Stomach (tissue), 9 donors: Measurements from ENCODE around the gene HDGF. TPM values are rescaled to one million over a fixed set of nuclear protein-coding genes. Genes with fewer than 3 reads are reported as not detected.

ENCODE experiments used
- DNase-seq, 2 donors: peaks; one replicate each; pipeline versions ENCODE4 v3.0.0 to v3.0.0-alpha.2; 2013 to 2019
- H3K27ac ChIP-seq, 5 donors: fragments of 200-600 bp in 4 of 5; sonication (generic) in 4 of 5; one replicate each; pipeline ENCODE4 v1.5.1; 2013 to 2019; ENCODE audit warnings: mild to moderate bottlenecking in 1 of 5, moderate library complexity in 1 of 5
- H3K27me3 ChIP-seq, 3 donors: fragments of 200-600 bp; sonication (generic); one replicate each; pipeline ENCODE4 v1.5.1; 2017 to 2019; ENCODE audit warnings: mixed run types in 1 of 3
- H3K36me3 ChIP-seq, 4 donors: fragments of 200-600 bp; sonication (generic); 1 replicate in 3 of 4; 2 replicates in 1 of 4; pipeline ENCODE4 v1.5.1; 2016 to 2019
- H3K4me1 ChIP-seq, 4 donors: fragments of 200-600 bp; sonication (generic); one replicate each; pipeline ENCODE4 v1.5.1; 2016 to 2019
- H3K4me3 ChIP-seq, 4 donors: fragments of 200-600 bp; sonication (generic) in 3 of 4; one replicate each; pipeline ENCODE4 v1.5.1; 2016 to 2019; ENCODE audit warnings: mild to moderate bottlenecking in 1 of 4
- H3K9me3 ChIP-seq, 4 donors: fragments of 200-600 bp; sonication (generic); one replicate each; pipeline ENCODE4 v1.5.1; 2016 to 2019
- EP300 ChIP-seq: sonication (generic); formaldehyde crosslinking; IDR thresholded peaks from one replicate; pipeline ENCODE4 v1.6.1; 2017; ENCODE audit warnings: antibody characterized with exemption
- POLR2A ChIP-seq, 4 donors: fragments of 450-650 bp; IDR thresholded peaks; one replicate each; pipeline ENCODE4 v1.6.1; 2016; ENCODE audit warnings: antibody characterized with exemption in 4 of 4, control low read depth in 2 of 4, mild to moderate bottlenecking in 1 of 4, moderate library complexity in 1 of 4
- POLR2AphosphoS5 ChIP-seq, 3 donors: sonication (generic); formaldehyde crosslinking; IDR thresholded peaks; one replicate each; pipeline ENCODE4 v1.6.1; 2016; ENCODE audit warnings: antibody characterized with exemption in 3 of 3
- WGBS, 5 donors: extraction: QIAGEN DNeasy Blood & Tissue Kit in 3 of 5; methylation state at CpG; one replicate each; pipeline versions ENCODE4 v1.1.5 to v1.1.7; 2013 to 2018; 5-methylcytosine and 5-hydroxymethylcytosine counted together
- intact Hi-C: fragments of 100-400 bp; cut with DNase I; formaldehyde crosslinking; loops from one replicate; pipeline ENCODE4 v1.15.1; 2023; ENCODE audit warnings: low total_unique reads
- polyA plus RNA-seq, 3 donors: library from polyadenylated mRNA; stranded (reverse); fragments of 200-250 nt; gene quantifications; one replicate each; pipeline ENCODE4 v1.2.3, GENCODE V29; 2013
- total RNA-seq, 5 donors: library from RNA; depleted of rRNA; stranded (reverse); fragments of >200 nt; gene quantifications; one replicate each; pipeline versions ENCODE4 v1.1.0 to v1.2.3, GENCODE V29; 2014 to 2016
- TF ChIP-seq, protein P1 (sequence below), 7 experiments: fragments of 450-650 bp in 4 of 7; fragments of 200-600 bp in 3 of 7; sonication (generic) in 3 of 7; IDR thresholded peaks; one replicate each; pipeline ENCODE4 v1.5.1; 2016 to 2019; ENCODE audit warnings: antibody characterized with exemption in 7 of 7, control low read depth in 2 of 7, mild to moderate bottlenecking in 1 of 7
- donor health status: healthy with polysubstance abuse.
- donor health status: Bipolar disorder and iron deficiency.
- donor health status: healthy.

The HDGF gene
- total and polyA plus RNA-seq, 8 donors = 81.7 to 214 (median 161) TPM

DNA sequence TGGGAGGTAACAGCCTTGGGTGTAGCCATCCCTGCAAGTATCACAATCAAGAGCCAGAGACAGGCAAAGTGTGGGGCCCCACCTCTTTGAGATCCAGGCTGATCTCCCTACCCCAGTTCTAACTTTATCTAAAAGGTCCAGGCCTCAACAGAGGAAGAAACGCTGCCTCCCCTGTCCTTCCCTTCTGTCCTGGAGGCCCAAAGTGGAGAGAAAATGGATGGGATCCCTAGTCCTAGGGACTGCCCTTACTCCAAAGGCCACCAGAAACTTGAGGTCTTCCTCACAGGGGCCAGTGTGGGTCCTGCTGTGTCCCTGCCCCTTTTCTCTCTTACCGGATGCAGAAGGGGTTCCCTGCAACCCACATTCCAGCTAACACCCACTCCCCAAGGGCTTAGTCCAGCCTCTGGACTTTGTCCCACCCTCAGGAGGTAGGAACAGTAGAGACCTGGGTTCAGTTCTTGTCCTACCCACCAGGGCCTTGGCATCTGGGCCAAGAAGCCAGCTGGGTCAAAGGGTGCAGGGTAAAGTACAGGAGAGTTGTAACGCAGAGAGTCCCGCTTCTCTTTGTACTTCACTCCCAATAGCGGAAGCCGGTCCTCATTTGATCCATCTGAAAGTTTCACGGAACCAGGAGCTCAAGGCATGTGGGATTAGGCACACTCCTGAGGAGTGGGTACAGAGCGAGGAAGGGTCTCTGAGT is 1.9 kb downstream of the HDGF start:
- WGBS, 5 donors = 6 to 17% (median 14%) methylated on average over 6 to 8 of the region's 8 CpGs
- Histone ChIP-seq H3K9me3 (no peaks in the 10 kb centered on the region), H3K36me3 (peaks cover 3 to 11% (median 7%) of the 10 kb centered on the region in 4 donors), H3K4me1 (peaks cover 54 to 77% (median 73%) of the 10 kb centered on the region in 4 donors), H3K27me3 (no peaks in the 10 kb centered on the region), H3K4me3 (peak overlapping the region; percentile 79 to 99 (median 88)), H3K27ac (peak overlapping the region; percentile 85 to 98 (median 98))
- DNase-seq = peak; percentile 51 to 68
- TF ChIP-seq, protein P1, sequence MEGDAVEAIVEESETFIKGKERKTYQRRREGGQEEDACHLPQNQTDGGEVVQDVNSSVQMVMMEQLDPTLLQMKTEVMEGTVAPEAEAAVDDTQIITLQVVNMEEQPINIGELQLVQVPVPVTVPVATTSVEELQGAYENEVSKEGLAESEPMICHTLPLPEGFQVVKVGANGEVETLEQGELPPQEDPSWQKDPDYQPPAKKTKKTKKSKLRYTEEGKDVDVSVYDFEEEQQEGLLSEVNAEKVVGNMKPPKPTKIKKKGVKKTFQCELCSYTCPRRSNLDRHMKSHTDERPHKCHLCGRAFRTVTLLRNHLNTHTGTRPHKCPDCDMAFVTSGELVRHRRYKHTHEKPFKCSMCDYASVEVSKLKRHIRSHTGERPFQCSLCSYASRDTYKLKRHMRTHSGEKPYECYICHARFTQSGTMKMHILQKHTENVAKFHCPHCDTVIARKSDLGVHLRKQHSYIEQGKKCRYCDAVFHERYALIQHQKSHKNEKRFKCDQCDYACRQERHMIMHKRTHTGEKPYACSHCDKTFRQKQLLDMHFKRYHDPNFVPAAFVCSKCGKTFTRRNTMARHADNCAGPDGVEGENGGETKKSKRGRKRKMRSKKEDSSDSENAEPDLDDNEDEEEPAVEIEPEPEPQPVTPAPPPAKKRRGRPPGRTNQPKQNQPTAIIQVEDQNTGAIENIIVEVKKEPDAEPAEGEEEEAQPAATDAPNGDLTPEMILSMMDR (IDR thresholded peaks at IDR 0.05) = no peak
- TF ChIP-seq POLR2AphosphoS5 (IDR thresholded peaks at IDR 0.05) = peak in 1 of 3 donors; percentile 27
- intact Hi-C loops = no loop called here

DNA sequence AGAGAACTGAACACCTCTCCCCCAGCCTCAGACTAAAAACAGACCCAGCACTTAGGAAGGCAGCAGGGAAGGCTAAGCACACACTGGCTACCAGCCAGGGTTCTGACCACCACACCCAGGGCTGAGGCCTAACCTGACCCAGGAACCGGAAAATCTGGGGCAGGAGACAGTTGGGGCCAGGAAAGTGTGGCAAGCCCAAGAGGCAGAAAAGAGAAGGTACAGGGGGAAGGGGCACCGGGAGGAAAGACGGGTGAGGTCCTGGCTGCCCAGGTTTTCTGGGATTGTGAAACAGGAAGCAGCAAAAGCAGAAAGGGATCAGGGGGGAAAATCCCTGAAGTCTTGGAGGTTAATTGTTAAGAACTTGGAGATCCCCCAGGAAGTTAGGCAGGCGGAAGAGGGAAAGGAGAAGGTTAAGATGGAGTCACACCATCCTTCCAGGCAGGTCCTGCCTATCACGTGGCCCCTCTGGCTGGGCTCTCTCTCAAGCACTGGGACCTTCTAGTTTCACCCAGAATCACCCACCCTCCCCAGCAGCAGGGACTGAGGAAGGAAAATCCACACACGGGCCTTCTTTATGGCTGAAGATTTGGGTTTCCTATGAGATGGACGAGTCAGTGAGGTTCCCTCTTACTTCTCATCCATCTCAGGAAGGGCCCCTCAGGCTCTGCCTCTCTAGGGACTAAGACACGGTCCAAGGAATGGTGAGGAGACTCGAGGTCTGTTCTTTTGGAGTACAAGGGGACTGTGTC is 2.6 kb downstream of the HDGF start:
- TF ChIP-seq POLR2AphosphoS5 (IDR thresholded peaks at IDR 0.05) (peak in 2 of 3 donors; percentile 60 to 73), EP300 (no peak)
- Histone ChIP-seq H3K36me3 (peaks cover 9 to 19% (median 14%) of the 10 kb centered on the region in 4 donors), H3K27ac (peak overlapping the region; percentile 85 to 98 (median 98)), H3K4me1 (peaks cover 54 to 77% (median 73%) of the 10 kb centered on the region in 4 donors), H3K27me3 (no peaks in the 10 kb centered on the region), H3K9me3 (no peaks in the 10 kb centered on the region), H3K4me3 (peak overlapping the region; percentile 79 to 99 (median 88))
- DNase-seq = peak; percentile 78 to 86
- 1 to 4% (median 2%) methylated on average over 9 of the region's 9 CpGs for WGBS, 5 donors
- intact Hi-C loops = no loop called here

DNA sequence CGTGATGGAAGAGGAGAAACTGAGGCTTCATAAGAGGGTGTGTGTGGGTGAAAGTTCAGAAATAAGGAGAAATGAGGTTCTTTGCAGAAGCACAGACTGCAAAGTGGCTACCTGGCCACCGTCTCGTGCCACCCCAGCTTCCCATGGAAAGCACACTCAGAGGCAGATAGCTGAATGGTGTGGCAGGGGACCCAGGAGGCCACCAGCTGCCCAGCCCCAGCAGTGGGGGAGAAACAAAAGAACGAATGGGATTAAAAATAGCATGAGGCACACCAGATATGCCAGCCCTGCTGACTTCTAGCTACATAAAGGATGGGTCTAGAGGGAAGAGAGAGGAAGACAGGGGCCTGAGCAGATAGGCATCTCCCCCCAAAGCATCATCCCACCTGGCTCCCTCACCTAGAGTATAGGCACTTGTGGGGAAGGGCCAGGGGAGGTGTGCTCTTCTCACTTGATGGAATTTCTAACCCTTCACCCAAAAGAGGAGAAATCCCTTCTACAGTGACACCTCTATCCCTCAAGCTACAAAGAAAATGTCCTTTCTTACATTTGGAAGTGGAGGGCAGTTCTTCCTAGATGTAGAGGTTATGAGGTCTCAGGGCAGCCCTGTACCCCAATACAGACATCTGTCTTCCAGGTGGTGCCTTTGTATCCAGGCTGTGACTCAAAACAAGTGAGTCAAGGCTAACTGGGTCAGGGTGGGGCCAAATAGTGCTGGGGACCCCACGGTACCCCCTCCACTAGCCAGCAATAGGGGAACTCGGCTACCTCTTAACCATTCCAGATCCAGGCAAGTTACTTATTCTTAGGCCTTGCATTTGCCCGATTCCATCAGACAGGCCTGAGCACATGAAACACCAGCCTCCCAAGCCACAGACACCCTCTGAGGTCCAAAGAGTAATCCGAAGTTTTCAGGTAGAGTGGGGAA is 3.5 kb downstream of the HDGF start:
- intact Hi-C loops = no loop called here
- Histone ChIP-seq H3K27me3 (no peaks in the 10 kb centered on the region), H3K4me3 (peak overlapping the region; percentile 79 to 99 (median 88)), H3K27ac (peak overlapping the region; percentile 85 to 98 (median 98)), H3K4me1 (peaks cover 52 to 68% (median 67%) of the 10 kb centered on the region in 4 donors), H3K36me3 (peaks cover 18 to 27% (median 23%) of the 10 kb centered on the region in 4 donors), H3K9me3 (no peaks in the 10 kb centered on the region)
- peak in 1 of 2 donors; percentile 48 for DNase-seq
- whole genome bisulfite sequencing, 5 donors = 1 to 7% (median 6%) methylated on average over 8 of the region's 8 CpGs
- no peak for TF ChIP-seq POLR2A (IDR thresholded peaks at IDR 0.05)
- no peak for TF ChIP-seq POLR2AphosphoS5 (IDR thresholded peaks at IDR 0.05)
- no peak for TF ChIP-seq EP300
- TF ChIP-seq, protein P1 (IDR thresholded peaks at IDR 0.05) = no peak

DNA sequence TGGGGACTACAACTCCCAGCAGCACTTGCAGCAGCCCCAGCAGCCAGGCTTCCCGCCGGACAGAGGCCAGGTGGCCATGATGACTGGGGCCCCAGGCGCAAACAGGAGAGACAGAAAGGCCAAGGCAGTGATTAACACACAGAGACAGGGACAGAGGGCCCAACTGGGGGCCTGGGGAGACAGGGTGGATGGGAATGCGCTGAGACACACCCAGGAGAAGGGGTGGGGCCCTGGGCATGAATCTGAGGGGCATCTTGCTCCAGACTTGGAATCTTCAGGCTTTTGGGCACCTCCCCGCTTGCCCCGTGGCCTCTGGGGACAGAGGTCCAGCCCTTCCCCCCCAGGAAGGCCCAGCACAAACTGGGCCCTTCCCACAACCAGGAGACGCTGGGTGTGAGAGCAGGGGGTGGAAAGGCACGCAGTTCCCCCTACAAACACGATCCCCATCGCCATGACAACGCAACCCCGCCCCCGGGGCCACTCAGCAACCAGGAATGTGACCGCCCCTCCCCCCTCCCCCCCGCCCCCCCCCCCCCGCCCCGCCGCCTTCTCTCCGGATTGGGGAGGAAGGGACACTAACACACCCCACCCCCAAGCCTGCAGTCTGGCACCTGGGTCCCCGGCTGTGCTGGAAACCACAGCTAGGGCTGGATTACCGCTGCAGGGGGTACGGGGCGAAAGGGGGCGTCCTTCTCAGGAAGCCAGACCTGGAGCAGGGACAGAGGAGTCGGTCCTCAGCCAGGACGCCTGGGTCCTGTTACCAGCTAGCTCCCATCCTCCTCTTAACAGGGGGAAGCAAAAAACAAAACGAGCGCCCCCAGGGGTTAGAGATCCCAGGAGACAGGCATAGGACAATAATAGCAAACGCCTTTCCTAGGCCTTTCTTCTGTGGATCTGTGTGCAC is 4.5 kb downstream of the HDGF start:
- H3K4me3 ChIP-seq = peak overlapping the region; percentile 79 to 99 (median 88)
- 1 to 4% (median 2%) methylated on average over 17 to 25 of the region's 29 CpGs for WGBS, 5 donors
- peak; percentile 88 to 97 for DNase-seq
- peaks cover 24 to 37% (median 33%) of the 10 kb centered on the region in 4 donors for H3K36me3 ChIP-seq
- H3K27me3 ChIP-seq = no peaks in the 10 kb centered on the region
- no peak for TF ChIP-seq POLR2A (IDR thresholded peaks at IDR 0.05)
- TF ChIP-seq EP300 = peak; percentile 13
- peak in 2 of 3 donors; percentile 13 to 62 for TF ChIP-seq POLR2AphosphoS5 (IDR thresholded peaks at IDR 0.05)
- TF ChIP-seq, protein P1 (IDR thresholded peaks at IDR 0.05) = peak in 1 of 7 experiments; percentile 5
- no peaks in the 10 kb centered on the region for H3K9me3 ChIP-seq
- intact Hi-C loops = no loop called here
- peak overlapping the region; percentile 85 to 98 (median 98) for H3K27ac ChIP-seq
- H3K4me1 ChIP-seq = peaks cover 46 to 64% (median 61%) of the 10 kb centered on the region in 4 donors
